IMR-90 (cell line): ENCODE results near the gene ECE2. TPM values are rescaled to one million over a fixed set of nuclear protein-coding genes. Genes with fewer than 3 reads are reported as not detected.

Experiments
- ATAC-seq: fragments of 200-7000 bp; cut with Tn5 transposase; 2 replicates; pipeline ENCODE4 v1.9.1; 2020; ENCODE audit warnings: low read depth, mild to moderate bottlenecking, moderate library complexity
- BruUV-seq: library from RNA; stranded (reverse); fragments of 400-500 nt; replicated peaks from 2 replicates; lab custom pipeline; 2021; lab: Mats Ljungman, UMichigan
- CTCF ChIA-PET: fragments of 300-600 bp; formaldehyde crosslinking; extraction: SDS; loops from one replicate; lab custom pipeline; 2021; ENCODE audit warnings: antibody characterized with exemption; lab: Yijun Ruan, JAX
- POLR2A ChIA-PET: fragments of 300-600 bp; sonication (Branson Sonifier 250); formaldehyde crosslinking; loops from one replicate; lab custom pipeline; 2022; ENCODE audit warnings: antibody characterized with exemption; ENCODE audit not compliant: unreplicated experiment; lab: Charles Lee
- DNase-seq: peaks from one replicate; pipeline ENCODE4 v3.0.0; 2013
- H2AFZ ChIP-seq: replicated peaks from 2 replicates; pipeline ENCODE3; 2013; ENCODE audit warnings: low read length, mild to moderate bottlenecking; ENCODE audit not compliant: poor library complexity
- H2AK5ac ChIP-seq: 2 replicates; pipeline ENCODE4 v1.6.1; 2013; ENCODE audit warnings: low read depth, low read length, inconsistent platforms
- H2AK9ac ChIP-seq: replicated peaks from 2 replicates; pipeline ENCODE3; 2013; ENCODE audit warnings: mild to moderate bottlenecking, low read depth, low read length, moderate library complexity; ENCODE audit not compliant: poor library complexity
- H2BK120ac ChIP-seq: 2 replicates; pipeline ENCODE4 v1.6.1; 2013; ENCODE audit warnings: low read depth, low read length, inconsistent platforms
- H2BK15ac ChIP-seq: 3 replicates; pipeline ENCODE4 v1.6.1; 2013; ENCODE audit warnings: low read depth, low read length, inconsistent platforms
- H2BK20ac ChIP-seq: 2 replicates; pipeline ENCODE4 v1.6.1; 2013; ENCODE audit warnings: low read depth, mild to moderate bottlenecking, inconsistent platforms, low read length, moderate library complexity
- H2BK5ac ChIP-seq: 2 replicates; pipeline ENCODE4 v1.6.1; 2013; ENCODE audit warnings: mild to moderate bottlenecking, low read depth, low read length, inconsistent platforms; ENCODE audit not compliant: poor library complexity, severe bottlenecking
- H3K14ac ChIP-seq: replicated peaks from 2 replicates; pipeline ENCODE4 v1.6.1; 2013; ENCODE audit warnings: low read depth, low read length, inconsistent platforms
- H3K18ac ChIP-seq: 2 replicates; pipeline ENCODE4 v1.6.1; 2013; ENCODE audit warnings: low read depth, low read length, control low read depth
- H3K23ac ChIP-seq: 2 replicates; pipeline ENCODE4 v1.6.1; 2013; ENCODE audit warnings: low read depth, low read length, inconsistent platforms
- H3K27ac ChIP-seq: 2 replicates; pipeline ENCODE4 v1.5.1; 2013; ENCODE audit warnings: mild to moderate bottlenecking, control low read depth, low read length; ENCODE audit not compliant: insufficient read depth
- H3K27me3 ChIP-seq: 2 replicates; pipeline ENCODE4 v1.6.1; 2013; ENCODE audit warnings: low read length; ENCODE audit not compliant: control insufficient read depth, insufficient read depth
- H3K36me3 ChIP-seq: 2 replicates; pipeline ENCODE4 v1.6.1; 2013; ENCODE audit warnings: low read length, mixed read lengths; ENCODE audit not compliant: control insufficient read depth, insufficient read depth
- H3K4ac ChIP-seq: 2 replicates; pipeline ENCODE4 v1.6.1; 2013; ENCODE audit warnings: low read depth, low read length, inconsistent platforms
- H3K4me1 ChIP-seq: 2 replicates; pipeline ENCODE4 v1.6.1; 2013; ENCODE audit warnings: low read length, mixed read lengths; ENCODE audit not compliant: control insufficient read depth, insufficient read depth
- H3K4me2 ChIP-seq: 2 replicates; pipeline ENCODE4 v1.6.1; 2013; ENCODE audit warnings: low read depth, mild to moderate bottlenecking, control low read depth, low read length, moderate library complexity
- H3K4me3 ChIP-seq: 2 replicates; pipeline ENCODE4 v1.5.1; 2013; ENCODE audit warnings: low read depth, mild to moderate bottlenecking, control low read depth, low read length, moderate library complexity; ENCODE audit not compliant: insufficient read depth
- H3K56ac ChIP-seq: 2 replicates; pipeline ENCODE4 v1.6.1; 2013; ENCODE audit warnings: low read length, inconsistent platforms; ENCODE audit not compliant: insufficient read depth; ENCODE audit errors: extremely low read depth
- H3K79me1 ChIP-seq, 2 experiments: 2 replicates each; pipeline ENCODE4 v1.6.1; 2013; ENCODE audit warnings: low read length in 2 of 2, inconsistent platforms in 1 of 2, low read depth in 1 of 2
- H3K9ac ChIP-seq: 2 replicates; pipeline ENCODE4 v1.6.1; 2013; ENCODE audit warnings: low read depth, low read length, control low read depth
- H3K9me1 ChIP-seq: 2 replicates; pipeline ENCODE4 v1.6.1; 2013; ENCODE audit warnings: low read length, inconsistent platforms; ENCODE audit not compliant: insufficient read depth
- H3K9me3 ChIP-seq: 2 replicates; pipeline ENCODE4 v1.6.1; 2013; ENCODE audit warnings: low read length; ENCODE audit not compliant: control insufficient read depth, insufficient read depth
- H4K20me1 ChIP-seq: 2 replicates; pipeline ENCODE4 v1.6.1; 2013; ENCODE audit warnings: low read length, inconsistent platforms; ENCODE audit not compliant: insufficient read depth
- H4K5ac ChIP-seq: 2 replicates; pipeline ENCODE4 v1.6.1; 2013; ENCODE audit warnings: mild to moderate bottlenecking, low read depth, low read length, control low read depth
- H4K8ac ChIP-seq, 2 experiments: 2 replicates each; pipeline ENCODE4 v1.6.1; 2013; ENCODE audit warnings: low read depth in 2 of 2, low read length in 2 of 2, control low read depth in 1 of 2, inconsistent platforms in 1 of 2
- H4K91ac ChIP-seq: 2 replicates; pipeline ENCODE4 v1.6.1; 2013; ENCODE audit warnings: low read depth, low read length, inconsistent platforms; ENCODE audit not compliant: insufficient read depth
- CHD1 ChIP-seq: IDR thresholded peaks from 2 replicates; pipeline ENCODE4 v1.6.1; 2012; ENCODE audit warnings: low read depth, low read length, improper control_type of control experiment
- MAZ ChIP-seq: IDR thresholded peaks from 2 replicates; pipeline ENCODE4 v1.6.1; 2012; ENCODE audit warnings: low read depth, mild to moderate bottlenecking, low read length, improper control_type of control experiment, moderate library complexity, borderline replicate concordance
- RCOR1 ChIP-seq: IDR thresholded peaks from 2 replicates; pipeline ENCODE4 v1.6.1; 2012; ENCODE audit warnings: mild to moderate bottlenecking, low read length, improper control_type of control experiment; ENCODE audit not compliant: insufficient replicate concordance
- WGBS, 2 experiments: methylation state at CpG; one replicate each; pipeline versions ENCODE4 v1.1.5 to v1.1.7; 2013; ENCODE audit warnings: missing lambda C conversion rate in 2 of 2; ENCODE audit not compliant: insufficient read length in 1 of 2; ENCODE audit errors: extremely low coverage in 2 of 2; 5-methylcytosine and 5-hydroxymethylcytosine counted together
- dilution Hi-C: fragments of 300-500 bp; cut with HindIII; formaldehyde crosslinking; loops from one replicate; pipeline ENCODE4 v1.14.3; 2018; ENCODE audit warnings: low sequenced_read_pairs; ENCODE audit not compliant: unreplicated experiment
- in situ Hi-C: fragments of 300-500 bp; cut with MboI; formaldehyde crosslinking; loops from 3 replicates; pipeline ENCODE4 v1.14.3; 2019; ENCODE audit warnings: low sequenced_read_pairs, inconsistent platforms, mixed read lengths
- intact Hi-C: fragments of 100-400 bp; cut with micrococcal nuclease; formaldehyde crosslinking; loops from 2 replicates; pipeline ENCODE4 v1.10.0; 2022
- polyA plus RNA-seq, 3 experiments: library from polyadenylated mRNA; depleted of rRNA; stranded (reverse); fragments of >200 nt; gene quantifications; 2 replicates each; pipeline ENCODE4 v1.2.3, GENCODE V29; 2012; ENCODE audit warnings: low replicate concordance in 1 of 3
- total RNA-seq: library from RNA; depleted of rRNA; stranded (reverse); fragments of >200 nt; gene quantifications from 2 replicates; pipeline ENCODE4 v1.2.3, GENCODE V29; 2012

ECE2 gene
- total and polyA plus RNA-seq, 2 of the 4 experiments (the other 2 are of a cell fraction) = not detected

GRCh38 chr3:184255291-184256039 lies 20.4 kb upstream of the ECE2 start:
- in situ Hi-C loops = loop anchor here (10.0 to 25.0 kb wide), 2 partner anchors 361 to 793 kb away; no protein-coding TSS in a partner anchor
- TF ChIP-seq CHD1 (no peak), RCOR1 (no peak), MAZ (no peak)
- Histone ChIP-seq H3K23ac (no peak overlapping the region), H3K4me2 (no peak overlapping the region), H3K27ac (no peak overlapping the region), H3K56ac (no peak overlapping the region), H3K9me1 (no peaks in the 10 kb centered on the region), H2AK5ac (no peak overlapping the region), H4K8ac (no peak overlapping the region), H2AFZ (no peak overlapping the region), H2BK5ac (no peak overlapping the region), H3K4me1 (no peaks in the 10 kb centered on the region), H2BK20ac (no peak overlapping the region), H2BK120ac (no peak overlapping the region), H4K91ac (no peak overlapping the region), H2AK9ac (no peak overlapping the region), H2BK15ac (no peak overlapping the region), H3K36me3 (0 out of 2 replicates have a peak, but pooled peaks cover 2% of the 10 kb centered on the region), H3K4me3 (no peak overlapping the region), H4K20me1 (peaks cover 5% of the 10 kb centered on the region; the same call in 1 of the 2 replicates), H3K27me3 (peaks cover 9% of the 10 kb centered on the region; the same call in 1 of the 2 replicates), H3K4ac (no peak overlapping the region), H3K79me1 (no peaks in the 10 kb centered on the region), H4K5ac (no peak overlapping the region), H3K9me3 (no peaks in the 10 kb centered on the region), H3K18ac (no peak overlapping the region), H3K14ac (no peak overlapping the region), H3K9ac (no peak overlapping the region)
- ChIA-PET CTCF (interaction anchor here (0.5 kb wide), 1 partner anchor 360 kb away, joined by 3 read pairs; no protein-coding TSS in a partner anchor), POLR2A (no interaction called here)
- no CpG with 5 or more reads among the region's 3 CpGs for WGBS, 2 experiments
- BruUV-seq = no TSS peak
- intact Hi-C loops = loop anchor here (10.0 kb wide), 1 partner anchor 241 kb away; the partner anchor contains the start of gene ABCC5
- DNase-seq (no peak), ATAC-seq (no peak)
- dilution Hi-C loops = no loop called here
